ENCODE data around the gene LRRC3C.

DNA sequence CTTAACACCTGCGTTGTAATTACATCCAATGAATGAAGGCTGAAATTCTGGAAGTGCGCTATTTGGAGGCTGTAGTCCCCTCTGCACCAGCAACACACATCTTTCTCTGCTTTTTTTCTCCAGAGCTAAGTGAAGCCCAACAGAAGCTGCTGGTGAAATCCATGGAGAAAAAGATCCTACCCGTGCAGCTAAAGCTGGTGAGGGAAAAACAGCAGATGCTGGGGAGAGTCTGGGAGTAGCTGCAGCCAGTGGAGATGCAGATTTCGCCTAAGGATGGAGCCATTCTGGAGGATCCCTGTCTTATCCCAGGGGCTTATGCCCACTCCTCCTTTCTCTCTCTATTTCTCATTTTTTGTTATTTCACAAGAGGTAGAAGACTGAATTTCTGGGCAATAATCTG is 48.3 kb downstream of the LRRC3C start:
- TF ChIP-seq CTCF (IDR thresholded peaks at IDR 0.05), result no peak
- TF ChIP-seq EZH2 (IDR thresholded peaks at IDR 0.05; ENCODE audit: borderline replicate concordance, insufficient read depth, low read depth, low read length, poor library complexity, severe bottlenecking), result no peak

Measured in B cell (primary cell).